GM23338 (cell line): ENCODE data around the gene ATG9A. TPM values are rescaled to one million over a fixed set of nuclear protein-coding genes. Genes with fewer than 3 reads are reported as not detected.

Experiments used
- ATAC-seq: fragments of 200-7000 bp; cut with Tn5 transposase; 3 replicates; pipeline ENCODE4 v1.9.1; 2020
- DNase-seq: peaks from one replicate; pipeline ENCODE4 v3.0.0-alpha.2; 2015; ENCODE audit warnings: low spot score
- H2AFZ ChIP-seq: fragments of 200-600 bp; sonication (generic); 2 replicates; pipeline ENCODE4 v1.8.0; 2016; ENCODE audit warnings: antibody characterized with exemption, mild to moderate bottlenecking, moderate library complexity
- H3F3A ChIP-seq: fragments of 200-600 bp; sonication (generic); replicated peaks from 2 replicates; pipeline ENCODE4 v1.8.0; 2017; ENCODE audit warnings: antibody characterized with exemption, mixed run types, low read depth
- H3K27ac ChIP-seq: fragments of 200-600 bp; sonication (generic); 2 replicates; pipeline ENCODE4 v1.6.1; 2016; ENCODE audit warnings: low read depth
- H3K27me3 ChIP-seq: fragments of 200-600 bp; sonication (generic); 2 replicates; pipeline ENCODE4 v1.8.0; 2016; ENCODE audit warnings: mild to moderate bottlenecking, mixed run types, moderate library complexity; ENCODE audit not compliant: insufficient read depth
- H3K36me3 ChIP-seq: fragments of 200-600 bp; sonication (generic); 2 replicates; pipeline ENCODE4 v1.8.0; 2016; ENCODE audit warnings: mild to moderate bottlenecking; ENCODE audit not compliant: insufficient read depth
- H3K4me1 ChIP-seq: fragments of 200-600 bp; sonication (generic); 2 replicates; pipeline ENCODE4 v1.8.0; 2016; ENCODE audit warnings: mild to moderate bottlenecking, moderate library complexity; ENCODE audit not compliant: insufficient read depth
- H3K4me2 ChIP-seq: fragments of 200-600 bp; sonication (generic); 2 replicates; pipeline ENCODE4 v1.7.1; 2017; ENCODE audit warnings: mixed run types
- H3K4me3 ChIP-seq: fragments of 200-600 bp; sonication (generic); 2 replicates; pipeline ENCODE4 v1.6.1; 2016; ENCODE audit warnings: mixed run types
- H3K79me2 ChIP-seq: fragments of 200-600 bp; sonication (generic); replicated peaks from 2 replicates; pipeline ENCODE4 v1.8.0; 2017; ENCODE audit warnings: mild to moderate bottlenecking; ENCODE audit not compliant: insufficient read depth
- H3K9me2 ChIP-seq: fragments of 200-600 bp; sonication (generic); 2 replicates; pipeline ENCODE4 v1.8.0; 2017; ENCODE audit not compliant: insufficient read depth
- H4K20me1 ChIP-seq: fragments of 200-600 bp; sonication (generic); replicated peaks from 2 replicates; pipeline ENCODE4 v1.8.0; 2017; ENCODE audit warnings: mild to moderate bottlenecking; ENCODE audit not compliant: insufficient read depth
- H3K27ac Mint-ChIP-seq: 2 replicates; pipeline ENCODE4 v1.8.0; 2020; ENCODE audit warnings: inconsistent platforms, mild to moderate bottlenecking, moderate library complexity, mixed read lengths
- H3K27me3 Mint-ChIP-seq: 3 replicates; pipeline ENCODE4 v1.8.0; 2022; ENCODE audit warnings: low read depth, mild to moderate bottlenecking, moderate library complexity, mixed read lengths, inconsistent platforms; ENCODE audit not compliant: insufficient read depth, poor library complexity
- H3K36me3 Mint-ChIP-seq: 3 replicates; pipeline ENCODE4 v1.8.0; 2021; ENCODE audit warnings: low read depth, mild to moderate bottlenecking, inconsistent platforms, moderate library complexity, mixed read lengths
- H3K4me1 Mint-ChIP-seq: 3 replicates; pipeline ENCODE4 v1.8.0; 2020; ENCODE audit warnings: mild to moderate bottlenecking, inconsistent platforms, mixed read lengths
- H3K4me3 Mint-ChIP-seq: 3 replicates; pipeline ENCODE4 v1.8.0; 2021; ENCODE audit warnings: moderate library complexity, mild to moderate bottlenecking, inconsistent platforms, mixed read lengths
- H3K9me3 Mint-ChIP-seq: 3 replicates; pipeline ENCODE4 v1.8.0; 2020; ENCODE audit warnings: moderate library complexity, mild to moderate bottlenecking, inconsistent platforms, mixed read lengths
- CREB1 ChIP-seq: fragments of 250-450 bp; sonication (Bioruptor Pico); IDR thresholded peaks from 2 replicates; pipeline ENCODE4 v1.5.0; 2020; ENCODE audit warnings: low read depth, mild to moderate bottlenecking, moderate library complexity
- ETS1 ChIP-seq: IDR thresholded peaks from 2 replicates; pipeline ENCODE4 v1.6.1; 2016; ENCODE audit warnings: antibody characterized with exemption
- STAT1 ChIP-seq: IDR thresholded peaks from one replicate; pipeline ENCODE4 v1.6.1; 2016; ENCODE audit warnings: antibody characterized with exemption; ENCODE audit not compliant: unreplicated experiment
- ZNF114 ChIP-seq: fragments of 250-450 bp; sonication (Bioruptor Pico); IDR thresholded peaks from 2 replicates; pipeline ENCODE4 v1.5.0; 2020; ENCODE audit warnings: mild to moderate bottlenecking, moderate library complexity
- ZNF462 ChIP-seq: fragments of 250-450 bp; sonication (Bioruptor Pico); IDR thresholded peaks from 2 replicates; pipeline ENCODE4 v1.5.0; 2020; ENCODE audit warnings: mild to moderate bottlenecking, moderate library complexity
- polyA plus RNA-seq: library from polyadenylated mRNA; unstranded; fragments of >200 nt; fragmentation: Nextera tagmentation; extraction: Ambion mirVana; gene quantifications from 2 replicates; pipeline ENCODE4 v1.2.1, GENCODE V29; 2016
- total RNA-seq: library from RNA; depleted of rRNA; stranded (reverse); fragments of >200 nt; shearing (Covaris generic); gene quantifications from 2 replicates; pipeline ENCODE4 v1.2.3, GENCODE V29; 2014
- TF ChIP-seq, protein P1 (sequence below), 2 experiments: fragments of 200-600 bp in 1 of 2; sonication (generic) in 1 of 2; conservative IDR thresholded peaks; 2 replicates each; pipeline versions ENCODE4 v1.5.1 to v1.6.1; 2016 to 2017; ENCODE audit warnings: antibody characterized with exemption in 2 of 2, low read depth in 2 of 2, mild to moderate bottlenecking in 2 of 2, moderate library complexity in 1 of 2

Gene ATG9A
- total and polyA plus RNA-seq, 2 experiments from 2014 or later: 20.7 to 54.2 TPM

- peaks cover 10% of the 10 kb centered on the region for H3K27me3 Mint-ChIP-seq
- peak; percentile 5 for ATAC-seq
- Histone ChIP-seq H3K27me3 (no peaks in the 10 kb centered on the region), H3K4me1 (peaks cover 13% of the 10 kb centered on the region), H3F3A (peaks cover 20% of the 10 kb centered on the region), H3K9me2 (no peaks in the 10 kb centered on the region), H3K4me3 (peak overlapping the region; percentile 71), H3K27ac (no peak overlapping the region), H3K4me2 (peak overlapping the region; percentile 95), H2AFZ (peak overlapping the region; percentile 59), H4K20me1 (no peaks in the 10 kb centered on the region; the same call in 1 of the 2 replicates), H3K36me3 (no peaks in the 10 kb centered on the region), H3K79me2 (peaks cover 7% of the 10 kb centered on the region)
- H3K27ac Mint-ChIP-seq: peak overlapping the region; percentile 10; the same call in 1 of the 2 replicates
- TF ChIP-seq, protein P1, sequence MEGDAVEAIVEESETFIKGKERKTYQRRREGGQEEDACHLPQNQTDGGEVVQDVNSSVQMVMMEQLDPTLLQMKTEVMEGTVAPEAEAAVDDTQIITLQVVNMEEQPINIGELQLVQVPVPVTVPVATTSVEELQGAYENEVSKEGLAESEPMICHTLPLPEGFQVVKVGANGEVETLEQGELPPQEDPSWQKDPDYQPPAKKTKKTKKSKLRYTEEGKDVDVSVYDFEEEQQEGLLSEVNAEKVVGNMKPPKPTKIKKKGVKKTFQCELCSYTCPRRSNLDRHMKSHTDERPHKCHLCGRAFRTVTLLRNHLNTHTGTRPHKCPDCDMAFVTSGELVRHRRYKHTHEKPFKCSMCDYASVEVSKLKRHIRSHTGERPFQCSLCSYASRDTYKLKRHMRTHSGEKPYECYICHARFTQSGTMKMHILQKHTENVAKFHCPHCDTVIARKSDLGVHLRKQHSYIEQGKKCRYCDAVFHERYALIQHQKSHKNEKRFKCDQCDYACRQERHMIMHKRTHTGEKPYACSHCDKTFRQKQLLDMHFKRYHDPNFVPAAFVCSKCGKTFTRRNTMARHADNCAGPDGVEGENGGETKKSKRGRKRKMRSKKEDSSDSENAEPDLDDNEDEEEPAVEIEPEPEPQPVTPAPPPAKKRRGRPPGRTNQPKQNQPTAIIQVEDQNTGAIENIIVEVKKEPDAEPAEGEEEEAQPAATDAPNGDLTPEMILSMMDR (conservative IDR thresholded peaks at IDR 0.05; ENCODE audit: low read depth in 2 of 2): 0 out of 4 replicates have a peak, but pooled peaks of 1 of the 2 experiments have one; percentile 16
- TF ChIP-seq CREB1: no peak
- H3K4me3 Mint-ChIP-seq: peak overlapping the region; percentile 94
- peaks cover 41% of the 10 kb centered on the region for H3K36me3 Mint-ChIP-seq
- peaks cover 13% of the 10 kb centered on the region; the same call in 2 of the 3 replicates for H3K4me1 Mint-ChIP-seq
- H3K9me3 Mint-ChIP-seq: no peaks in the 10 kb centered on the region; the same call in 2 of the 3 replicates
- DNase-seq: peak; percentile 51
Measured at GRCh38 chr2:219178377-219179175, 50.9 kb downstream of the ATG9A start.

DNA sequence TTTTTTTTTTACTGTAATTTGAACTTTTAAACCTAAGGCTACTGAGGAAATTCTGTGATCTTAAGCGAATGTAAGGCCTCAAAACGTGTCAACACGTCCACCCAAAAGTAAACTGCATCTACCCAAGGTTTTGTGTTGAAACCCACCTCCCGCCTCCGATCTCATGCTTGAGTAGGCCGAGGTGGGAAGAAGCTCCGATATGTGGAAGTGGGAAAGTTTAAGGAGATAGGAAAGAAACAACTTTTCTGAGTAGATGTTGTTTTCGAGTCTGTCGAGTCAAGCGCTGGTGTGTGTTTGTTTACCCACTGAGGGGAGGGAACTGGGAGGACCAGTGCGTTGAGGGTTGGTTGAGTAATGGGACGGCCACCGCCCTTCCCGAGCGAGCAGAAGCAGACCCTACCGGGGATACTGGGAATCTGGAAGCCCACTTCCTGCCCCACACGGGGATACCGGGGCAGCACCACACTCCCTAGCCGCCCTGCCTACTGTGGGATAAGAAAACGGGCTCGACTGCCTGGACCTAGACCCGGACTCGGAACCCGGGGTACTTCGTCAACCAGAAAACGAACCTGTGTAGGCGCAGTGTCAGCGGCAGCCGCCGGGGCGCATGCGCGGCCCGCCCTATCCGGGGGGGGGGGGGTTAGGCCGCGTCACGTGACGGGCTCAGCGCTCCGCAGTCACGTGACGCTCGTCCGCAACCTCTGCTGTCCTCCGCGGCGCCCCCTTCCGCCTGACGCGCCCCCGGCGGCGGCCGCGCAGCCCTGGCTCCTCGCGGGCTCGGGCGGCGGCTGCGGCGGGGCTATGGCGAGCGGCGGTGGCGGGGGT lies 51.7 kb downstream of the ATG9A start, which contains the start of gene RETREG2:
Gene RETREG2, plus strand, starts transcription at position 724 of the 825 bp plus-strand sequence. Its CDS starts 78 bp downstream, at position 802.
- H3K9me2 ChIP-seq: no peaks in the 10 kb centered on the region
- peak within 1 kb of the TSS; percentile 92 for H3K27ac ChIP-seq
- peaks cover 20% of the 10 kb centered on the region for H3F3A ChIP-seq
- Mint-ChIP-seq H3K9me3 (no peaks in the 10 kb centered on the region; the same call in 2 of the 3 replicates), H3K36me3 (peaks cover 37% of the 10 kb centered on the region), H3K27ac (peak within 1 kb of the TSS; percentile 87), H3K4me1 (peaks cover 13% of the 10 kb centered on the region; the same call in 2 of the 3 replicates), H3K27me3 (peaks cover 15% of the 10 kb centered on the region), H3K4me3 (peak within 1 kb of the TSS; percentile 94)
- H3K4me3 ChIP-seq: peak within 1 kb of the TSS; percentile 71
- peaks cover 13% of the 10 kb centered on the region for H3K4me1 ChIP-seq
- no peaks in the 10 kb centered on the region for H3K36me3 ChIP-seq
- peak within 1 kb of the TSS; percentile 95 for H3K4me2 ChIP-seq
- ATAC-seq (peak; percentile 70), DNase-seq (peak; percentile 94)
- peak within 1 kb of the TSS; percentile 92 for H2AFZ ChIP-seq
- H4K20me1 ChIP-seq: no peaks in the 10 kb centered on the region; the same call in 1 of the 2 replicates
- H3K27me3 ChIP-seq: no peaks in the 10 kb centered on the region
- H3K79me2 ChIP-seq: peaks cover 7% of the 10 kb centered on the region
- TF ChIP-seq ETS1 (0 out of 2 replicates have a peak, but pooled peaks have one; percentile 28), STAT1 (no peak), ZNF462 (CRISPR knock-in tag) (no peak), ZNF114 (no peak)
- TF ChIP-seq, protein P1 (conservative IDR thresholded peaks at IDR 0.05; ENCODE audit: low read depth in 2 of 2): peak in 1 of 2 experiments; percentile 51; a peak in 2 of 4 replicates
